Sigmoid colon (tissue), 7 donors: ENCODE results near the gene SLC34A3. TPM values are rescaled to one million over a fixed set of nuclear protein-coding genes. Genes with fewer than 3 reads are reported as not detected.

Source experiments
- DNase-seq: peaks from one replicate; pipeline ENCODE4 v3.0.0-alpha.2; 2019
- H3K27ac ChIP-seq, 4 donors: fragments of 200-600 bp; sonication (generic); one replicate each; pipeline ENCODE4 v1.5.1; 2016 to 2019; ENCODE audit warnings: mild to moderate bottlenecking in 1 of 4
- H3K27me3 ChIP-seq, 3 donors: fragments of 200-600 bp; sonication (generic); one replicate each; pipeline ENCODE4 v1.5.1; 2019; ENCODE audit warnings: mild to moderate bottlenecking in 1 of 3
- H3K36me3 ChIP-seq, 4 donors: fragments of 200-600 bp; sonication (generic); one replicate each; pipeline ENCODE4 v1.5.1; 2016 to 2019
- H3K4me1 ChIP-seq, 4 donors: fragments of 200-600 bp; sonication (generic); one replicate each; pipeline ENCODE4 v1.5.1; 2017 to 2019
- H3K4me3 ChIP-seq, 4 donors: fragments of 200-600 bp; sonication (generic); one replicate each; pipeline ENCODE4 v1.5.1; 2017 to 2019; ENCODE audit warnings: mild to moderate bottlenecking in 2 of 4, moderate library complexity in 1 of 4
- H3K9me3 ChIP-seq, 4 donors: fragments of 200-600 bp in 3 of 4; sonication (generic) in 3 of 4; one replicate each; pipeline versions ENCODE4 v1.5.1 to v1.6.1; 2013 to 2019
- EP300 ChIP-seq, 4 donors: sonication (generic); formaldehyde crosslinking; IDR thresholded peaks; one replicate each; pipeline ENCODE4 v1.6.1; 2017; ENCODE audit warnings: antibody characterized with exemption in 4 of 4
- POLR2A ChIP-seq, 2 donors: fragments of 450-650 bp; IDR thresholded peaks; one replicate each; pipeline ENCODE4 v1.6.1; 2016; ENCODE audit warnings: antibody characterized with exemption in 2 of 2, mild to moderate bottlenecking in 2 of 2, moderate library complexity in 2 of 2
- POLR2AphosphoS5 ChIP-seq, 4 donors: sonication (generic); formaldehyde crosslinking; IDR thresholded peaks; one replicate each; pipeline ENCODE4 v1.6.1; 2017; ENCODE audit warnings: antibody characterized with exemption in 4 of 4
- WGBS, 2 donors: extraction: QIAGEN DNeasy Blood & Tissue Kit; methylation state at CpG; one replicate each; pipeline ENCODE4 v1.1.7; 2013; 5-methylcytosine and 5-hydroxymethylcytosine counted together
- intact Hi-C: fragments of 100-400 bp; cut with DNase I; formaldehyde crosslinking; loops from one replicate; pipeline ENCODE4 v1.15.1; 2023
- polyA plus RNA-seq, 3 donors: library from polyadenylated mRNA; stranded (reverse); fragments of 200-250 nt; gene quantifications; one replicate each; pipeline ENCODE4 v1.2.3, GENCODE V29; 2013
- total RNA-seq, 4 donors: library from RNA; depleted of rRNA; stranded (reverse); fragments of >200 nt; gene quantifications; one replicate each; pipeline ENCODE4 v1.1.0, GENCODE V29; 2016
- TF ChIP-seq, protein P1 (sequence below), 4 experiments: fragments of 450-650 bp in 3 of 4; fragments of 200-600 bp in 1 of 4; IDR thresholded peaks; one replicate each; pipeline ENCODE4 v1.5.1; 2016 to 2019; ENCODE audit warnings: antibody characterized with exemption in 4 of 4, mild to moderate bottlenecking in 3 of 4, moderate library complexity in 2 of 4
- donor health status: healthy with polysubstance abuse.
- donor health status: Bipolar disorder and iron deficiency.
- donor health status: healthy.

The SLC34A3 gene
- total and polyA plus RNA-seq, 7 donors, result not detected

DNA sequence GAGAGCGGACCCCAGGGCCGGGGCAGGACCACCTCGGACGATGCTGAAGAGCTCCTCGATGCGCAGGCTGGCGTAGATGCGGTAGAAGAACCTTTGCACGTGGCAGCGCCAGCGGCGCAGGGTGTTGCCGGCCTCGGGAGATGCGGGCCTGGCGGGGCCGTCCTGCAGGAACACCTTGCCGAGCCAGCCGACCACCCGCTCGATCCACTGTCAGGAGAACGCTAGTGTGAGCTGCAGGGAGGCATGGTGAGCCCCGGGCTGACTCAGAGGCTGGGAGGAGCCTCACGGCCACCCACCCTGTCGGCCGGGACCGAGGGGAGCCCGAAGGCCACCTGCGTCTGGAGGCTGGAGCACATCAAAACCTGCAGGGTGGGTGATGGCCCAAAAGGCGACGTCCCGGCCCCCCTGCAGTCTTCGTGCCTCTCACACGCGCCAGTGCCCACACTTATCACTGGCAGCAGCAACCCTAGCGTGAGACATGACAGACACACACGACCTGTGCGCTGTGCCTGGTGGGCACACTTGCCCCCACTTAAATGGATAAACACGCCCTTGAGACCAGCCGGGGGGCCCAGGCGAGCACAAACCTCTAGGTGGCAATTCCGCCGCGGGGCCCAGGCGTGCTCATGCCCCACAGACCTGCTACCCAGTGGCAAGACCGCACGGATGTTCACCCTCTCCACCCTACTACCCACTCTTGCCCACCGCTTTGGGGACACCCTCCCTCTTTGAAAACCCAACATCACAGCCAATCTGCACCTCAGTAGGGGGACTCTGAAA, 45.6 kb upstream of the SLC34A3 start:
- DNase-seq, result no peak
- no peak overlapping the region for H3K4me3 ChIP-seq
- peaks cover 0 to 37% (median 36%) of the 10 kb centered on the region in 4 donors for H3K4me1 ChIP-seq
- no peaks in the 10 kb centered on the region for H3K9me3 ChIP-seq
- intact Hi-C loops, result loop anchor here (5.0 kb wide), 3 partner anchors 37 to 58 kb away; partner anchors contain the start of gene RNF208
- no peak overlapping the region for H3K27ac ChIP-seq
- peaks cover 45 to 72% (median 51%) of the 10 kb centered on the region in 4 donors for H3K36me3 ChIP-seq
- 94 to 95% methylated on average over 48 of the region's 48 CpGs for WGBS, 2 donors
- TF ChIP-seq POLR2A (IDR thresholded peaks at IDR 0.05) (no peak), POLR2AphosphoS5 (IDR thresholded peaks at IDR 0.05) (no peak), EP300 (IDR thresholded peaks at IDR 0.05) (no peak)
- TF ChIP-seq, protein P1, sequence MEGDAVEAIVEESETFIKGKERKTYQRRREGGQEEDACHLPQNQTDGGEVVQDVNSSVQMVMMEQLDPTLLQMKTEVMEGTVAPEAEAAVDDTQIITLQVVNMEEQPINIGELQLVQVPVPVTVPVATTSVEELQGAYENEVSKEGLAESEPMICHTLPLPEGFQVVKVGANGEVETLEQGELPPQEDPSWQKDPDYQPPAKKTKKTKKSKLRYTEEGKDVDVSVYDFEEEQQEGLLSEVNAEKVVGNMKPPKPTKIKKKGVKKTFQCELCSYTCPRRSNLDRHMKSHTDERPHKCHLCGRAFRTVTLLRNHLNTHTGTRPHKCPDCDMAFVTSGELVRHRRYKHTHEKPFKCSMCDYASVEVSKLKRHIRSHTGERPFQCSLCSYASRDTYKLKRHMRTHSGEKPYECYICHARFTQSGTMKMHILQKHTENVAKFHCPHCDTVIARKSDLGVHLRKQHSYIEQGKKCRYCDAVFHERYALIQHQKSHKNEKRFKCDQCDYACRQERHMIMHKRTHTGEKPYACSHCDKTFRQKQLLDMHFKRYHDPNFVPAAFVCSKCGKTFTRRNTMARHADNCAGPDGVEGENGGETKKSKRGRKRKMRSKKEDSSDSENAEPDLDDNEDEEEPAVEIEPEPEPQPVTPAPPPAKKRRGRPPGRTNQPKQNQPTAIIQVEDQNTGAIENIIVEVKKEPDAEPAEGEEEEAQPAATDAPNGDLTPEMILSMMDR (IDR thresholded peaks at IDR 0.05), result no peak
- H3K27me3 ChIP-seq, result no peaks in the 10 kb centered on the region

DNA sequence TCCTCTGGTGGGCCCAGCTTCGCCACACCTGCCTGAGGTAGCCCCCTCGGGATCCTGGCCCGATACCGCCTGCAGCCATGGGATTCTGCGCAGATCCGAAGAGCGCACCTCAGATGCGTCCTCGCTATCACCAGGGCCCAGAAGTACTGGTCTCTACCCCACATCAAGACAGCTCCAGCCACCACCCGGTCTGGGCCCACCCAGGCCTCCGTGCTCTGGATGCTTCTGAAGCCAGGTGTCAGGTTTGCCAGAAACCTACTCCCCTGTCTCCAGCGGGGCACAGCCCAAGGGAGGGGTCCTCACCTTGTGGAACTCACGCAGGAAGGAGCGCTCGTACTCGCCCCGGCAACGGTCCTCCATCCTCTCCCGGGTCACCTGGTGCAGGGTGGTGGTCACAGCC, 44.8 kb upstream of the SLC34A3 start:
- no peaks in the 10 kb centered on the region for H3K9me3 ChIP-seq
- H3K4me3 ChIP-seq, result no peak overlapping the region
- 92 to 96% methylated on average over 19 of the region's 19 CpGs for WGBS, 2 donors
- H3K36me3 ChIP-seq, result peaks cover 36 to 72% (median 47%) of the 10 kb centered on the region in 4 donors
- H3K27ac ChIP-seq, result no peak overlapping the region
- TF ChIP-seq, protein P1 (IDR thresholded peaks at IDR 0.05), result no peak
- TF ChIP-seq POLR2A (IDR thresholded peaks at IDR 0.05) (no peak), EP300 (IDR thresholded peaks at IDR 0.05) (no peak), POLR2AphosphoS5 (IDR thresholded peaks at IDR 0.05) (no peak)
- DNase-seq, result no peak
- H3K27me3 ChIP-seq, result no peaks in the 10 kb centered on the region
- H3K4me1 ChIP-seq, result peaks cover 0 to 45% (median 44%) of the 10 kb centered on the region in 4 donors
- intact Hi-C loops, result loop anchor here (5.0 kb wide), 3 partner anchors 36 to 59 kb away; partner anchors contain the start of gene RNF208

DNA sequence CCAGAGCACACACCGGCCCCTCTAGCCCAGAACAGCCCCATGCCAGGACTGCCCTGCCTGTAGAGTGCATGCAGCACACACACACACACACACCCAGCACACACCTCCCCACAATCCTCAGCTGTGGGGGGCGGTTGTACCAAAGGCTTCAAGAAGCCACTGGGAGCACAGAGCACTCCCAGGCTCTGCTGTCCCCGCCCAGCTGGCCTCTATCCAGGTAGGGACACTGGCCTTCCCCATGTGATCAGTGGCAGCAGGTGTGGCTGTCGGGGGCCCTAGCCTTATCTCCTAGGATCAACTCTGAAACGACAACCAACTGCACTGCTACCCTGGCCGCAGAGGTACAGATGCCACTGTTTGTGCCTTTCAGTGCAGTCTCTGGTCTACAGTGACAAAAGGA, 44.3 kb upstream of the SLC34A3 start:
- peak overlapping the region in 1 of 4 donors; percentile 96 for H3K4me3 ChIP-seq
- peaks cover 32 to 72% (median 45%) of the 10 kb centered on the region in 4 donors for H3K36me3 ChIP-seq
- no peak for TF ChIP-seq POLR2A (IDR thresholded peaks at IDR 0.05)
- no peak for TF ChIP-seq EP300 (IDR thresholded peaks at IDR 0.05)
- TF ChIP-seq, protein P1 (IDR thresholded peaks at IDR 0.05), result no peak
- no peak for TF ChIP-seq POLR2AphosphoS5 (IDR thresholded peaks at IDR 0.05)
- no peaks in the 10 kb centered on the region for H3K27me3 ChIP-seq
- H3K27ac ChIP-seq, result no peak overlapping the region
- H3K4me1 ChIP-seq, result peaks cover 0 to 47% (median 45%) of the 10 kb centered on the region in 4 donors
- no peaks in the 10 kb centered on the region for H3K9me3 ChIP-seq
- WGBS, 2 donors, result 30 to 79% methylated on average over 6 of the region's 6 CpGs
- no peak for DNase-seq
- intact Hi-C loops, result loop anchor here (5.0 kb wide), 3 partner anchors 36 to 59 kb away; partner anchors contain the start of gene RNF208

DNA sequence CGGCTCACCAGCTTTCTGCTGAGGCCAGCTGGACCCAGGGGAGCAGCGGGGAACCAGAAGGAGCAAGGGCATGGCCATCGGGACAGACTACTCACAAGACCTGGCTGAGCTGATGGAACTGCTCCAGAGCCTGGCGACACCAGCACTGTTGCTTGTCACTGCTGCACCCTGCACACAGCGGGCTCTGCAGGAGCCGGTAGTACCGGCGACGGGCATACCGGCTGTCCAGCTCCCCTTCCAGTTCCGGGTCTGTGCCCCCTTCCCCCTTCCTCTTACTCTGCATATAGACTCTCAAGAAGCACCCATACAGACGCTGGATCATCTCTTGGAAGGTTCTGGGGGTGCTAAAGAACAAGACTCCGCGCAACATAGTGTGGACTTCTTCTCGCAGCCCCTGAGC, 43.3 kb upstream of the SLC34A3 start:
- Histone ChIP-seq H3K27me3 (no peaks in the 10 kb centered on the region), H3K4me3 (peak overlapping the region; percentile 62 to 96 (median 72)), H3K36me3 (peaks cover 25 to 63% (median 42%) of the 10 kb centered on the region in 4 donors), H3K4me1 (peaks cover 0 to 47% (median 45%) of the 10 kb centered on the region in 4 donors), H3K9me3 (no peaks in the 10 kb centered on the region), H3K27ac (no peak overlapping the region)
- intact Hi-C loops, result loop anchor here (5.0 kb wide), 3 partner anchors 35 to 60 kb away; partner anchors contain the start of gene RNF208
- WGBS, 2 donors, result 80 to 86% methylated on average over 15 of the region's 15 CpGs
- no peak for TF ChIP-seq POLR2A (IDR thresholded peaks at IDR 0.05)
- no peak for TF ChIP-seq EP300 (IDR thresholded peaks at IDR 0.05)
- TF ChIP-seq POLR2AphosphoS5 (IDR thresholded peaks at IDR 0.05), result no peak
- TF ChIP-seq, protein P1 (IDR thresholded peaks at IDR 0.05), result no peak
- no peak for DNase-seq
